Measurements from ENCODE around the gene CIRBP.

The CIRBP gene

GRCh38 chr19:1266916-1267476 is 2.1 kb upstream of the CIRBP start:
- TF ChIP-seq, protein P1, sequence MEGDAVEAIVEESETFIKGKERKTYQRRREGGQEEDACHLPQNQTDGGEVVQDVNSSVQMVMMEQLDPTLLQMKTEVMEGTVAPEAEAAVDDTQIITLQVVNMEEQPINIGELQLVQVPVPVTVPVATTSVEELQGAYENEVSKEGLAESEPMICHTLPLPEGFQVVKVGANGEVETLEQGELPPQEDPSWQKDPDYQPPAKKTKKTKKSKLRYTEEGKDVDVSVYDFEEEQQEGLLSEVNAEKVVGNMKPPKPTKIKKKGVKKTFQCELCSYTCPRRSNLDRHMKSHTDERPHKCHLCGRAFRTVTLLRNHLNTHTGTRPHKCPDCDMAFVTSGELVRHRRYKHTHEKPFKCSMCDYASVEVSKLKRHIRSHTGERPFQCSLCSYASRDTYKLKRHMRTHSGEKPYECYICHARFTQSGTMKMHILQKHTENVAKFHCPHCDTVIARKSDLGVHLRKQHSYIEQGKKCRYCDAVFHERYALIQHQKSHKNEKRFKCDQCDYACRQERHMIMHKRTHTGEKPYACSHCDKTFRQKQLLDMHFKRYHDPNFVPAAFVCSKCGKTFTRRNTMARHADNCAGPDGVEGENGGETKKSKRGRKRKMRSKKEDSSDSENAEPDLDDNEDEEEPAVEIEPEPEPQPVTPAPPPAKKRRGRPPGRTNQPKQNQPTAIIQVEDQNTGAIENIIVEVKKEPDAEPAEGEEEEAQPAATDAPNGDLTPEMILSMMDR (IDR thresholded peaks at IDR 0.05): peak; percentile 85
- Mint-ChIP-seq H3K36me3 (ENCODE audit: low read depth) (peaks cover 16% of the 10 kb centered on the region), H3K27ac (no peak overlapping the region), H3K27me3 (ENCODE audit: low read depth, poor library complexity) (peaks cover 3% of the 10 kb centered on the region), H3K4me1 (peaks cover 81% of the 10 kb centered on the region), H3K4me3 (peak overlapping the region; percentile 73), H3K9me3 (no peaks in the 10 kb centered on the region)
- DNase-seq: peak; percentile 90

- DNase-seq: no peak
- Mint-ChIP-seq H3K4me3 (peak overlapping the region; percentile 73), H3K27me3 (ENCODE audit: low read depth, poor library complexity) (peaks cover 3% of the 10 kb centered on the region), H3K27ac (no peak overlapping the region), H3K9me3 (no peaks in the 10 kb centered on the region), H3K4me1 (peaks cover 81% of the 10 kb centered on the region), H3K36me3 (ENCODE audit: low read depth) (peaks cover 22% of the 10 kb centered on the region)
- TF ChIP-seq, protein P1 (IDR thresholded peaks at IDR 0.05): no peak
These were observed 1.5 kb upstream of the CIRBP start for GRCh38 chr19:1267477-1268225.

DNA sequence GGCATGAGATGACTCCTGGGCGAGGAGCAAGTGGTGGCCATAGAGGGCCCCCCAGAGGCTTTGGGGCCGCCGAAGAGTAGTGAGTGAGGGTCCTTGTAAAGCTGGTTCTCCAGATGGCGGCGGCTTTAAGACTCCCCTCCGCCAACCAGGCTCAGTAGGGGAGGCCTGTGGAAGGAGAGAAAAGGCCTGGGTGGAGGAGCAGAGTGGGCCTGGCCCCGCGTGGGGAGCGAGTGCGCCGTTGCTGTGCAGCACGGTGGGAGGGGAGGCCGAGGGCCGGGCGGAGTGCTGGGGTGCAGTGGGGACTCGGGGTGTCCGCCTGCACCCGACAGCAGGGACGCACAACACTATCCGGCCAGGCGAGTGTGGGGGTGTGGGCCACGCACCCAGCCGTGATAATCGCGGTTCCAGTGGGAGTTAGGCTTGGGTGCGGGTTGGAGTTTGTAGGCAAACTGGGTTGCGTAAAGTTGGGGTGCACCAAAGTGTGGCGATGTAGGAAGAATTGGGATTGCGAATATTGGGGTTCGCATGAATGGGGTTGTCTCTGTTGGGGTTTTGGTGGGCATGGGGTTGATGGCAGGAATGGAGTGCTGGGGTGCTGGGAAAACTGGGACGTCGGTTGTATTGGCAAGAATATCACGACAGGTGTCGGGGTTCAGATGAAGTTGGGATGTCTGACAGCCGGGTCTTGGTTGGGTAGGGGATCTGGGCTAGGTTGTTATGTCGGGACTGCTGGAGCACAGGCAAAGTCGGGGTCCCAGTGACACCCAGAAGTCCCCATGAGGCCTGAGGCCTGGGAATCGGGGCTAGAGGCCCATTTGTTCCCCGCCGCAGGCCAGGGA is 687 bp upstream of the CIRBP start:
- TF ChIP-seq, protein P1 (IDR thresholded peaks at IDR 0.05): no peak
- H3K4me3 Mint-ChIP-seq: peak overlapping the region; percentile 73
- H3K27me3 Mint-ChIP-seq (ENCODE audit: low read depth, poor library complexity): peaks cover 3% of the 10 kb centered on the region
- DNase-seq: no peak
- peaks cover 28% of the 10 kb centered on the region for H3K36me3 Mint-ChIP-seq (ENCODE audit: low read depth)
- H3K9me3 Mint-ChIP-seq: no peaks in the 10 kb centered on the region
- H3K4me1 Mint-ChIP-seq: peaks cover 81% of the 10 kb centered on the region
- H3K27ac Mint-ChIP-seq: peak overlapping the region; percentile 96

- peaks cover 81% of the 10 kb centered on the region for H3K4me1 Mint-ChIP-seq
- H3K9me3 Mint-ChIP-seq: no peaks in the 10 kb centered on the region
- H3K27me3 Mint-ChIP-seq (ENCODE audit: low read depth, poor library complexity): peaks cover 6% of the 10 kb centered on the region
- H3K27ac Mint-ChIP-seq: peak overlapping the region; percentile 94
- peak; percentile 86 for DNase-seq
- TF ChIP-seq, protein P1 (IDR thresholded peaks at IDR 0.05): no peak
- peaks cover 35% of the 10 kb centered on the region for H3K36me3 Mint-ChIP-seq (ENCODE audit: low read depth)
- peak overlapping the region; percentile 88 for H3K4me3 Mint-ChIP-seq
These were observed 513 bp downstream of the CIRBP start for GRCh38 chr19:1269478-1270212.

- Mint-ChIP-seq H3K27me3 (ENCODE audit: low read depth, poor library complexity) (peaks cover 6% of the 10 kb centered on the region), H3K36me3 (ENCODE audit: low read depth) (peaks cover 35% of the 10 kb centered on the region), H3K9me3 (no peaks in the 10 kb centered on the region), H3K27ac (peak overlapping the region; percentile 94), H3K4me3 (peak overlapping the region; percentile 88), H3K4me1 (peaks cover 75% of the 10 kb centered on the region)
- TF ChIP-seq, protein P1 (IDR thresholded peaks at IDR 0.05): no peak
- no peak for DNase-seq
These were observed 1.2 kb downstream of the CIRBP start for GRCh38 chr19:1270213-1270853.
